Endometrium (tissue), 2 donors: ENCODE data around the gene HVCN1.
"Not testable (repeated sequence)": the region's sequence is repeated elsewhere in the genome, so short reads cannot be mapped to it uniquely, and the experiment has no call there.

ENCODE experiments used
- FAIRE-seq: peaks from 2 replicates; lab custom pipeline; 2012; peaks lifted over from hg19 to GRCh38; lab: Jason Lieb, UNC
- donor health status: control.
- donor health status: control.

The HVCN1 gene

GRCh38 chr12:110688446-110689280 lies at the start of gene HVCN1:
HVCN1 (minus strand) TSS chr12:110689115; CDS start chr12:110683245, 5,870 bp downstream.
- no peak for FAIRE-seq

- FAIRE-seq, result no peak
These were observed 48.6 kb upstream of the HVCN1 start for GRCh38 chr12:110737532-110737931.

GRCh38 chr12:110737016-110737415 lies 48.1 kb upstream of the HVCN1 start:
- not testable (repeated sequence) for FAIRE-seq

GRCh38 chr12:110733900-110734299 lies 45.0 kb upstream of the HVCN1 start:
- FAIRE-seq, result no peak

- FAIRE-seq, result no peak
These were observed 44.3 kb upstream of the HVCN1 start for GRCh38 chr12:110733089-110733715.

- FAIRE-seq, result no peak
These were observed 43.7 kb upstream of the HVCN1 start for GRCh38 chr12:110732572-110732971.

GRCh38 chr12:110731479-110731878 lies 42.6 kb upstream of the HVCN1 start:
- FAIRE-seq, result no peak

- no peak for FAIRE-seq
These were observed 39.7 kb upstream of the HVCN1 start for GRCh38 chr12:110728628-110729027.

GRCh38 chr12:110726708-110727369 lies 37.9 kb upstream of the HVCN1 start:
- no peak for FAIRE-seq

GRCh38 chr12:110726028-110726427 lies 37.1 kb upstream of the HVCN1 start:
- FAIRE-seq, result no peak

GRCh38 chr12:110725267-110725666 lies 36.4 kb upstream of the HVCN1 start:
- no peak for FAIRE-seq

GRCh38 chr12:110722892-110723291 lies 34.0 kb upstream of the HVCN1 start:
- not testable (repeated sequence) for FAIRE-seq

GRCh38 chr12:110721570-110721969 lies 32.7 kb upstream of the HVCN1 start:
- no peak for FAIRE-seq

- no peak for FAIRE-seq
These were observed 31.6 kb upstream of the HVCN1 start for GRCh38 chr12:110720516-110720915.

- FAIRE-seq, result no peak
These were observed 29.4 kb upstream of the HVCN1 start for GRCh38 chr12:110718222-110718908.

GRCh38 chr12:110717037-110717436 lies 28.1 kb upstream of the HVCN1 start:
- FAIRE-seq, result no peak

GRCh38 chr12:110708917-110709316 lies 20.0 kb upstream of the HVCN1 start:
- no peak for FAIRE-seq

- FAIRE-seq, result no peak
These were observed 16.4 kb upstream of the HVCN1 start for GRCh38 chr12:110705309-110705708.

GRCh38 chr12:110704750-110705149 lies 15.8 kb upstream of the HVCN1 start:
- FAIRE-seq, result no peak

GRCh38 chr12:110704231-110704630 lies 15.3 kb upstream of the HVCN1 start:
- FAIRE-seq, result no peak

- no peak for FAIRE-seq
These were observed 13.2 kb upstream of the HVCN1 start for GRCh38 chr12:110702081-110702480.
